B cell (primary cell): Measurements from ENCODE around the gene NPR3. TPM values are rescaled to one million over a fixed set of nuclear protein-coding genes. Genes with fewer than 3 reads are reported as not detected.

ENCODE experiments used
- ATAC-seq: fragments of 200-7000 bp; cut with Tn5 transposase; one replicate; pipeline ENCODE4 v1.10.0; 2021; ENCODE audit warnings: low read depth, mild to moderate bottlenecking, moderate number of reproducible peaks, moderate library complexity
- CTCF ChIA-PET: fragments of 350-600 bp; sonication (Branson Sonifier 250); formaldehyde crosslinking; loops from one replicate; lab custom pipeline; 2021; ENCODE audit warnings: antibody characterized with exemption, inconsistent platforms; lab: Charles Lee
- POLR2A ChIA-PET: fragments of 350-600 bp; sonication (Branson Sonifier 250); formaldehyde crosslinking; loops from one replicate; lab custom pipeline; 2021; ENCODE audit warnings: antibody characterized with exemption; lab: Charles Lee
- DNase-seq: peaks from one replicate; pipeline ENCODE4 v3.0.0; 2013
- H2AFZ ChIP-seq: 2 replicates; pipeline ENCODE4 v1.6.1; 2012; ENCODE audit warnings: mild to moderate bottlenecking, low read depth, low read length; ENCODE audit not compliant: insufficient read depth, poor library complexity, severe bottlenecking
- H3K27ac ChIP-seq, 2 donors: 1 replicate in 1 of 2; 2 replicates in 1 of 2; pipeline ENCODE4 v1.5.1; 2012 to 2013; ENCODE audit warnings: low read length in 2 of 2, mild to moderate bottlenecking in 2 of 2, moderate library complexity in 1 of 2
- H3K27me3 ChIP-seq, 4 experiments: fragments of 200-600 bp in 1 of 4; sonication (generic) in 1 of 4; replicated peaks in 1 of 4; 1 replicate in 2 of 4; 2 replicates in 2 of 4; pipeline versions ENCODE4 v1.6.1 to v1.7.0; 2013 to 2016; ENCODE audit warnings: low read length in 3 of 4, mild to moderate bottlenecking in 2 of 4, mixed read lengths in 1 of 4, moderate library complexity in 1 of 4; ENCODE audit not compliant: insufficient read depth in 4 of 4, control insufficient read depth in 3 of 4; ENCODE audit errors: control extremely low read depth in 1 of 4
- H3K36me3 ChIP-seq, 2 experiments: replicated peaks in 1 of 2; 1 replicate in 1 of 2; 2 replicates in 1 of 2; pipeline versions ENCODE4 v1.6.1 to v1.7.1; 2013; ENCODE audit warnings: low read length in 1 of 2; ENCODE audit not compliant: insufficient read depth in 2 of 2, control insufficient read depth in 1 of 2; ENCODE audit errors: control extremely low read depth in 1 of 2, extremely low read depth in 1 of 2
- H3K4me1 ChIP-seq, 2 donors: fragments of 200-600 bp in 1 of 2; sonication (generic) in 1 of 2; 1 replicate in 1 of 2; 2 replicates in 1 of 2; pipeline versions ENCODE4 v1.5.1 to v1.6.1; 2013 to 2017; ENCODE audit warnings: low read length in 2 of 2; ENCODE audit not compliant: control insufficient read depth in 2 of 2, insufficient read depth in 2 of 2
- H3K4me2 ChIP-seq: replicated peaks from 2 replicates; pipeline ENCODE3; 2012; ENCODE audit warnings: mild to moderate bottlenecking, low read depth, low read length; ENCODE audit not compliant: poor library complexity, severe bottlenecking
- H3K4me3 ChIP-seq, 5 experiments: fragments of 200-600 bp in 1 of 5; sonication (generic) in 1 of 5; 1 replicate in 3 of 5; 2 replicates in 2 of 5; pipeline versions ENCODE4 v1.5.1 to v1.7.0; 2011 to 2016; ENCODE audit warnings: low read length in 4 of 5, mild to moderate bottlenecking in 4 of 5, low read depth in 2 of 5, control low read depth in 1 of 5, moderate library complexity in 1 of 5; ENCODE audit not compliant: insufficient read depth in 1 of 5; ENCODE audit errors: control extremely low read depth in 1 of 5, extremely low read depth in 1 of 5
- H3K79me2 ChIP-seq: fragments of 200-600 bp; sonication (generic); one replicate; pipeline ENCODE4 v1.6.0; 2016; ENCODE audit warnings: low read length; ENCODE audit not compliant: control insufficient read depth, insufficient read depth
- H3K9ac ChIP-seq: fragments of 200-600 bp; sonication (generic); 2 replicates; pipeline ENCODE4 v1.6.1; 2017; ENCODE audit warnings: mild to moderate bottlenecking, low read length, moderate library complexity
- H3K9me3 ChIP-seq, 3 donors: one replicate each; pipeline versions ENCODE4 v1.6.1 to v1.7.1; 2013; ENCODE audit warnings: low read length in 2 of 3; ENCODE audit not compliant: control insufficient read depth in 2 of 3, insufficient read depth in 1 of 3; ENCODE audit errors: control extremely low read depth in 1 of 3
- H4K20me1 ChIP-seq: 2 replicates; pipeline ENCODE4 v1.6.0; 2012; ENCODE audit warnings: mild to moderate bottlenecking, low read length; ENCODE audit not compliant: insufficient read depth, control insufficient read depth, poor library complexity, severe bottlenecking
- H3K27ac Mint-ChIP-seq: one replicate; pipeline ENCODE4 v1.8.0; 2021; ENCODE audit warnings: mixed read lengths
- H3K27me3 Mint-ChIP-seq: one replicate; pipeline ENCODE4 v1.8.0; 2021; ENCODE audit warnings: mixed read lengths
- H3K4me1 Mint-ChIP-seq: one replicate; pipeline ENCODE4 v1.8.0; 2021; ENCODE audit warnings: mixed read lengths
- H3K4me3 Mint-ChIP-seq: one replicate; pipeline ENCODE4 v1.8.0; 2021; ENCODE audit warnings: mixed read lengths
- H3K9me3 Mint-ChIP-seq: one replicate; pipeline ENCODE4 v1.8.0; 2022; ENCODE audit warnings: mixed read lengths; ENCODE audit not compliant: insufficient read depth
- CTCF ChIP-seq: fragments of 200-600 bp; IDR thresholded peaks from one replicate; pipeline ENCODE4 v1.8.0; 2022; ENCODE audit warnings: antibody characterized with exemption, mild to moderate bottlenecking
- EZH2 ChIP-seq: IDR thresholded peaks from 2 replicates; pipeline ENCODE4 v1.6.1; 2012; ENCODE audit warnings: borderline replicate concordance, low read depth, mild to moderate bottlenecking, moderate library complexity, low read length; ENCODE audit not compliant: insufficient read depth, poor library complexity, severe bottlenecking
- WGBS: methylation state at CpG from one replicate; pipeline ENCODE4 v1.1.5; 2013; ENCODE audit warnings: missing lambda C conversion rate; ENCODE audit not compliant: insufficient coverage; 5-methylcytosine and 5-hydroxymethylcytosine counted together
- intact Hi-C: fragments of 100-400 bp; cut with micrococcal nuclease; formaldehyde crosslinking; loops from one replicate; pipeline ENCODE4 v1.10.0; 2022
- polyA plus RNA-seq: library from polyadenylated mRNA; depleted of rRNA; stranded (reverse); fragments of >200 nt; gene quantifications from 2 replicates; pipeline ENCODE4 v1.2.3, GENCODE V29; 2012
- total RNA-seq, 2 donors: library from RNA; stranded (reverse); fragments of 120-200 nt in 1 of 2; gene quantifications; 1 replicate in 1 of 2; 2 replicates in 1 of 2; pipeline versions ENCODE4 v1.2.3 to v1.2.4, GENCODE V29; 2013 to 2022

Gene NPR3
- total and polyA plus RNA-seq, 2 donors (not counting 1 experiment from before 2014, with no cell fraction given) = not detected

GRCh38 chr5:32839106-32839505 is 128.0 kb downstream of the NPR3 start:
- CTCF ChIA-PET = no interaction called here

GRCh38 chr5:32840606-32841005 is 129.5 kb downstream of the NPR3 start:
- H3K79me2 ChIP-seq = no peaks in the 10 kb centered on the region
- no peak overlapping the region for H3K9ac ChIP-seq
- DNase-seq (no peak), ATAC-seq (no peak)
- H3K36me3 ChIP-seq = no peaks in the 10 kb centered on the region
- Mint-ChIP-seq H3K27me3 (no peaks in the 10 kb centered on the region), H3K9me3 (peaks cover 3% of the 10 kb centered on the region), H3K4me3 (no peak overlapping the region), H3K4me1 (no peaks in the 10 kb centered on the region), H3K27ac (no peak overlapping the region)
- no peak overlapping the region for H2AFZ ChIP-seq
- H3K4me1 ChIP-seq = no peaks in the 10 kb centered on the region
- no peak overlapping the region for H3K4me3 ChIP-seq
- WGBS = no CpG with 5 or more reads among the region's 3 CpGs
- POLR2A ChIA-PET = no interaction called here
- H3K4me2 ChIP-seq = no peak overlapping the region
- CTCF ChIA-PET = no interaction called here
- H3K27me3 ChIP-seq = no peaks in the 10 kb centered on the region
- intact Hi-C loops = no loop called here
- no peaks in the 10 kb centered on the region for H3K9me3 ChIP-seq
- H4K20me1 ChIP-seq = no peaks in the 10 kb centered on the region
- no peak overlapping the region for H3K27ac ChIP-seq
- TF ChIP-seq CTCF = no peak
- TF ChIP-seq EZH2 = no peak

More at GRCh38 chr5:32839106-32839505, 128.0 kb downstream of the NPR3 start:
- Histone ChIP-seq H3K4me1 (no peaks in the 10 kb centered on the region), H3K36me3 (no peaks in the 10 kb centered on the region), H3K27ac (no peak overlapping the region), H2AFZ (no peak overlapping the region), H3K9me3 (no peaks in the 10 kb centered on the region), H4K20me1 (no peaks in the 10 kb centered on the region), H3K9ac (no peak overlapping the region), H3K79me2 (no peaks in the 10 kb centered on the region), H3K4me2 (no peak overlapping the region), H3K27me3 (no peaks in the 10 kb centered on the region), H3K4me3 (no peak overlapping the region)
- ATAC-seq (no peak), DNase-seq (no peak)
- POLR2A ChIA-PET = no interaction called here
- TF ChIP-seq EZH2 (no peak), CTCF (no peak)
- intact Hi-C loops = no loop called here
- WGBS = no CpG with 5 or more reads among the region's 2 CpGs
- no peak overlapping the region for H3K4me3 Mint-ChIP-seq
- peaks cover 3% of the 10 kb centered on the region for H3K9me3 Mint-ChIP-seq
- no peak overlapping the region for H3K27ac Mint-ChIP-seq
- no peaks in the 10 kb centered on the region for H3K4me1 Mint-ChIP-seq
- H3K27me3 Mint-ChIP-seq = no peaks in the 10 kb centered on the region

Other genes with a start within 250 kb of the NPR3 start
- gene SUB1, start 125.8 kb upstream of the NPR3 start, total RNA-seq = 117 and 123 TPM in 2 replicates
- gene SUB1, start 125.8 kb upstream of the NPR3 start, polyA plus RNA-seq = 55.4 and 165 TPM in 2 replicates